Uterus (tissue), 4 donors: ENCODE measurements around the gene ARHGEF40. TPM values are rescaled to one million over a fixed set of nuclear protein-coding genes. Genes with fewer than 3 reads are reported as not detected.

Experiments used
- DNase-seq, 2 donors: peaks; one replicate each; pipeline ENCODE4 v3.0.0-alpha.2; 2019 to 2020
- H3K27ac ChIP-seq, 2 donors: fragments of 200-600 bp; sonication (generic); 1 replicate in 1 of 2; 2 replicates in 1 of 2; pipeline ENCODE4 v1.5.1; 2016 to 2018
- H3K27me3 ChIP-seq, 2 donors: fragments of 200-600 bp; sonication (generic); one replicate each; pipeline ENCODE4 v1.5.1; 2018 to 2019; ENCODE audit warnings: control low read depth in 1 of 2
- H3K36me3 ChIP-seq, 2 donors: fragments of 200-600 bp; sonication (generic); one replicate each; pipeline ENCODE4 v1.5.1; 2019; ENCODE audit warnings: control low read depth in 1 of 2
- H3K4me1 ChIP-seq, 2 donors: fragments of 200-600 bp; sonication (generic); one replicate each; pipeline ENCODE4 v1.5.1; 2018 to 2019; ENCODE audit warnings: control low read depth in 1 of 2
- H3K4me3 ChIP-seq, 2 donors: fragments of 200-600 bp; sonication (generic); 1 replicate in 1 of 2; 2 replicates in 1 of 2; pipeline ENCODE4 v1.5.1; 2018 to 2019; ENCODE audit warnings: mild to moderate bottlenecking in 1 of 2
- H3K9me3 ChIP-seq, 2 donors: fragments of 200-600 bp; sonication (generic); one replicate each; pipeline ENCODE4 v1.5.1; 2019; ENCODE audit warnings: control low read depth in 1 of 2
- POLR2A ChIP-seq, 2 donors: fragments of 450-650 bp; IDR thresholded peaks; one replicate each; pipeline ENCODE4 v1.6.1; 2016; ENCODE audit warnings: antibody characterized with exemption in 2 of 2, mild to moderate bottlenecking in 1 of 2, moderate library complexity in 1 of 2
- intact Hi-C: fragments of 100-400 bp; cut with DNase I; formaldehyde crosslinking; loops from one replicate; pipeline ENCODE4 v1.15.1; 2023; ENCODE audit warnings: low total_unique reads
- total RNA-seq, 4 donors: library from RNA; depleted of rRNA in 3 of 4; stranded (reverse); fragments of >200 nt in 3 of 4; gene quantifications; one replicate each; pipeline versions ENCODE4 v1.1.0 to v1.2.4, GENCODE V29; 2014 to 2023
- TF ChIP-seq, protein P1 (sequence below), 4 experiments: fragments of 200-600 bp in 2 of 4; fragments of 450-650 bp in 2 of 4; sonication (generic) in 2 of 4; IDR thresholded peaks; one replicate each; pipeline ENCODE4 v1.5.1; 2016 to 2019; ENCODE audit warnings: antibody characterized with exemption in 4 of 4, mild to moderate bottlenecking in 2 of 4, moderate library complexity in 1 of 4
- donor health status: DM: yes; HTN: yes; CAD: no.

The ARHGEF40 gene
- total RNA-seq, 4 donors from 2014 or later, result 25.3 to 103 (median 66.9) TPM

DNA sequence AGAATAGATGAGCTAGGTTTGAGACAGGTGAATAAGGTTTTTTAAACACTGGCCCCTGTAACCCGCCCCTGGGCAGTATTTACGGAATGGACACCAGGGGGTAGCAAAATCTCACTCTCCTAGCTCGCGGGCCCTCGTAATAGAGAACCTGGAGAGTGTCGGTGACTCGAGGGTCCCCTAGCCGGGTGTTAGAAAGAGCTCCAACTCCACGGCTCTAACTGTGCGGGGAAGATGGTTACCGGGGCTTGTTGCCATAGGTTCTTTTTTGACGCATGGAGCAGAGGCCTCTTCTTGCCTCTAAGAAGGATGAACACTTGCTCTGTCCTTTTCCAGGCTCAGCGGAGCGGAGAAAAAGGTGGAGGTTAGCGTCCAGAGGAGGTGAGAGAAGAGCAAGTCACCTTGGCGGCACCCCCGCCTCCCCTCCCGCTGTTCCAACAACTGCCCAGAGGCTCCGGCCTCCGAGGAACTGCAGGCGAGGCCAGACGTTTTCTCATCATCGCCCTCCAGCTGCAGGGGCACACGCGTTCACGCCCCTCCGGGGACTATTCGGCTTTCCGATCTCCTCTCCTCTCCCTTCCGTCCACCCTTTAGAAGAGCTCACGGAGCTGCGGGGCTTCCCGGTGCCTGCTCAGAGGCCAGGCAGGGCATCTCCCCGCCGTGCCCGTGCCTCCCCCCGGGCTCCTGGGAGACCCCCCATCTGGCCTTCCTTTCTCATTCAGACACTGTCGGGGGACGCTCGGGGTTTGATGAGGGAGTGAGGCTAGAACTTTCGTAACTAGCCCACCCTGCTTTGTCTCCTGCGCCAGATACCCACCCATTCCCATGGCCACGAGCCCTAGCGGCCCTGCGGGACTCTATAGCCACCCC, 1.4 kb upstream of the ARHGEF40 start:
- H3K4me3 ChIP-seq, result peak overlapping the region; percentile 59 to 63
- intact Hi-C loops, result loop anchor here (5.0 kb wide), 1 partner anchor 34 kb away; the partner anchor contains the start of gene TMEM253

DNA sequence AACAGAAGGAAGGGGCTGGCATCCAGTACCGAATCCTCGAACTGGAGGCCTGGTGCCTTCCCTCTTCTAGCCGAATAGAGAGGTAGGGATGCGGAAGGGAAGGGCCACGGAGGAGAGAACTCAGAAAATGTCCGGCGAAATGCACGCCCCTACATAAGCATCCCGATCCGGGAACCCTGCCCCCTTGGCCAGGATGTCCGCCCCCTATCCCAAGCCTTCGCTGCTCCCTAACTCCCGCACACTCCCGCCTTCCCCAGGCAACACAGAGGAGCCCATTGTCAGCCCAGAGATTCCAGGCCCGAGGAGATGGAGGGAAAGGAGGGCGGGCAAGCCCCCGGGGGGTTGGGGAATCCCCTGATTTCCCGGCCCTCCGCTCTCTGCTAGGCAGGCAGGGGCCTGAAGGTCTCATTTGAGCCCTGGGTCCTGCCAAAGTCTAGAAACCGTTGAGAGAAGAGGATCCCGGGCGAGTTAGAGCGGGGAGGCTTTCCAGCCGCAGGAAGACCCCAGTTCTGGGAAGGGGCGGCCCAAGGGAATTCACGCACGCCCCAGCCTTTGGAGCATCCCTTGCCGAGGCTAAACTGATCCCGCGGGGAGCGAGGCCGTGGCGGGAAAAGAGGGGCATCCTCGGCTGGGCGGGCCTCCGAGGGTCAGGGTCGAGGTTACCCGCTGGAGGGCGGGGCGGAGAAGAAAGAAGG, 569 bp upstream of the ARHGEF40 start:
- DNase-seq, result peak; percentile 54 to 66
- Histone ChIP-seq H3K9me3 (no peaks in the 10 kb centered on the region), H3K4me1 (no peaks in the 10 kb centered on the region), H3K27ac (peak overlapping the region; percentile 95), H3K36me3 (no peaks in the 10 kb centered on the region), H3K4me3 (peak overlapping the region; percentile 59 to 63), H3K27me3 (no peaks in the 10 kb centered on the region)
- no peak for TF ChIP-seq POLR2A (IDR thresholded peaks at IDR 0.05)
- TF ChIP-seq, protein P1, sequence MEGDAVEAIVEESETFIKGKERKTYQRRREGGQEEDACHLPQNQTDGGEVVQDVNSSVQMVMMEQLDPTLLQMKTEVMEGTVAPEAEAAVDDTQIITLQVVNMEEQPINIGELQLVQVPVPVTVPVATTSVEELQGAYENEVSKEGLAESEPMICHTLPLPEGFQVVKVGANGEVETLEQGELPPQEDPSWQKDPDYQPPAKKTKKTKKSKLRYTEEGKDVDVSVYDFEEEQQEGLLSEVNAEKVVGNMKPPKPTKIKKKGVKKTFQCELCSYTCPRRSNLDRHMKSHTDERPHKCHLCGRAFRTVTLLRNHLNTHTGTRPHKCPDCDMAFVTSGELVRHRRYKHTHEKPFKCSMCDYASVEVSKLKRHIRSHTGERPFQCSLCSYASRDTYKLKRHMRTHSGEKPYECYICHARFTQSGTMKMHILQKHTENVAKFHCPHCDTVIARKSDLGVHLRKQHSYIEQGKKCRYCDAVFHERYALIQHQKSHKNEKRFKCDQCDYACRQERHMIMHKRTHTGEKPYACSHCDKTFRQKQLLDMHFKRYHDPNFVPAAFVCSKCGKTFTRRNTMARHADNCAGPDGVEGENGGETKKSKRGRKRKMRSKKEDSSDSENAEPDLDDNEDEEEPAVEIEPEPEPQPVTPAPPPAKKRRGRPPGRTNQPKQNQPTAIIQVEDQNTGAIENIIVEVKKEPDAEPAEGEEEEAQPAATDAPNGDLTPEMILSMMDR (IDR thresholded peaks at IDR 0.05), result peak in 1 of 4 experiments; percentile 11
- intact Hi-C loops, result loop anchor here (5.0 kb wide), 1 partner anchor 33 kb away; the partner anchor contains the start of gene TMEM253

More for the DNA sequence above, 1.4 kb upstream of the ARHGEF40 start:
- H3K4me1 ChIP-seq, result no peaks in the 10 kb centered on the region
- no peaks in the 10 kb centered on the region for H3K36me3 ChIP-seq
- no peak for TF ChIP-seq POLR2A (IDR thresholded peaks at IDR 0.05)
- TF ChIP-seq, protein P1 (IDR thresholded peaks at IDR 0.05), result peak; percentile 64 to 78 (median 74)
- peak overlapping the region; percentile 95 for H3K27ac ChIP-seq
- peak; percentile 66 to 75 for DNase-seq
- no peaks in the 10 kb centered on the region for H3K27me3 ChIP-seq
- H3K9me3 ChIP-seq, result no peaks in the 10 kb centered on the region

DNA sequence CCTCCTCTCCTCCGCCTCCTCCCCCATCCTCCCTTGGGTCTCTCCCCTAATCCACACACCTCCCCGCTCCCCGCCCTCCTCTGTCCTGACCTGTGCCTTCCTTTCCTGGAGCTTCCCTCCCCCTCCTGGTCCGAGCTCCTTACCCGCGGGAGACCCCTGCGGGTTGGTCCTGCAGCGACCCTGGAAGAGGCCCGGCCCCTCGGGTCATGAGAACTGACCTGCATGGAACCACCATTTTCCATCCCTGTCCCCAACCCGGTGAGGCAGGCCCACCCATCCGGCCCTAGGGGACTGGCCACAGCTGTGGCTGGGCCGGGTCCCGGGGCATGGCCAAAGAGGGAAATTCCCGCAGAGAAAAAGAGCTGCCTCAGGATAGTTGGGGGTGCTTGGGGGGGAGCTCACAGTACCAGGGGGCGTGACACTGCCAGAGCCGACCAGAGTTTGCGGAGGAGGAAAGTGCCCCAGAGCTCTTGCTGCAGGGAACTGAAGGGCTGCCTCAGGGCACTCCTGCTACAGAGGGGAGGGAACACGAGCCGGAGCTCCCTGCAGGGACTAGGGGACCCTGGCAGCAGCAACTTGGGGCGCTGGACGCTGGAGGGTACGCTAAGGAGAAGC, 613 bp downstream of the ARHGEF40 start:
- intact Hi-C loops, result no loop called here
- TF ChIP-seq, protein P1 (IDR thresholded peaks at IDR 0.05), result no peak
- TF ChIP-seq POLR2A (IDR thresholded peaks at IDR 0.05), result no peak
- Histone ChIP-seq H3K4me3 (peak overlapping the region; percentile 59 to 63), H3K27ac (peak overlapping the region; percentile 95), H3K4me1 (no peaks in the 10 kb centered on the region), H3K9me3 (no peaks in the 10 kb centered on the region), H3K36me3 (no peaks in the 10 kb centered on the region), H3K27me3 (no peaks in the 10 kb centered on the region)
- DNase-seq, result peak; percentile 64 to 72

- Histone ChIP-seq H3K27ac (peak overlapping the region; percentile 95), H3K4me1 (no peaks in the 10 kb centered on the region), H3K4me3 (peak overlapping the region; percentile 59 to 63), H3K9me3 (no peaks in the 10 kb centered on the region), H3K27me3 (no peaks in the 10 kb centered on the region), H3K36me3 (no peaks in the 10 kb centered on the region)
- peak; percentile 88 to 90 for DNase-seq
- TF ChIP-seq, protein P1 (IDR thresholded peaks at IDR 0.05), result no peak
- peak in 1 of 2 donors; percentile 48 for TF ChIP-seq POLR2A (IDR thresholded peaks at IDR 0.05)
- intact Hi-C loops, result no loop called here
Observed at GRCh38 chr14:21071225-21072030, 1.3 kb downstream of the ARHGEF40 start.
